Inflammatory macrophage treated with lipopolysaccharide for 1 hour (primary cell): Measurements from ENCODE around the gene HEY2.
A peak's percentile ranks its signal among the peaks of the same experiment; 100 is the strongest.

Experiments
- DNase-seq, 2 donors: peaks; one replicate each; pipeline ENCODE4 v3.0.0-alpha.2; 2020 to 2022

HEY2 gene

GRCh38 chr6:125745281-125746018 is 4.0 kb upstream of the HEY2 start:
- no peak for DNase-seq

GRCh38 chr6:125746019-125746414 is 3.4 kb upstream of the HEY2 start:
- DNase-seq: no peak

GRCh38 chr6:125746731-125747588 is 2.5 kb upstream of the HEY2 start:
- DNase-seq: peak; percentile 36 to 51

GRCh38 chr6:125747589-125748405 is 1.6 kb upstream of the HEY2 start:
- no peak for DNase-seq

GRCh38 chr6:125748406-125749172 is 843 bp upstream of the HEY2 start:
- DNase-seq: no peak

GRCh38 chr6:125749865-125750691 is 646 bp downstream of the HEY2 start:
- no peak for DNase-seq

GRCh38 chr6:125750692-125751333 is 1.4 kb downstream of the HEY2 start:
- no peak for DNase-seq

- DNase-seq: no peak
Observed at GRCh38 chr6:125751334-125751916, 2.0 kb downstream of the HEY2 start.

GRCh38 chr6:125752773-125753172 is 3.3 kb downstream of the HEY2 start:
- no peak for DNase-seq

GRCh38 chr6:125753218-125753936 is 3.9 kb downstream of the HEY2 start:
- DNase-seq: peak in 1 of 2 donors; percentile 44

GRCh38 chr6:125753937-125754259 is 4.5 kb downstream of the HEY2 start:
- no peak for DNase-seq

- no peak for DNase-seq
Observed at GRCh38 chr6:125754566-125754965, 5.1 kb downstream of the HEY2 start.

- DNase-seq: no peak
Observed at GRCh38 chr6:125759184-125759902, 9.9 kb downstream of the HEY2 start.

- no peak for DNase-seq
Observed at GRCh38 chr6:125759959-125760457, 10.6 kb downstream of the HEY2 start.

- DNase-seq: peak in 1 of 2 donors; percentile 47
Observed at GRCh38 chr6:125764121-125764671, 14.8 kb downstream of the HEY2 start.

- no peak for DNase-seq
Observed at GRCh38 chr6:125765944-125766343, 16.5 kb downstream of the HEY2 start.

- no peak for DNase-seq
Observed at GRCh38 chr6:125766641-125767040, 17.2 kb downstream of the HEY2 start.

- DNase-seq: no peak
Observed at GRCh38 chr6:125769147-125769783, 19.8 kb downstream of the HEY2 start.
